Measurements from ENCODE around the gene CWC25.

GRCh38 chr17:38873640-38874380 lies 48.7 kb upstream of the CWC25 start:
- no peak for TF ChIP-seq POLR2A (IDR thresholded peaks at IDR 0.05)
- TF ChIP-seq CTCF (IDR thresholded peaks at IDR 0.05) = no peak
